Stimulated activated CD4-positive, alpha-beta T cell treated with anti-CD3 and anti-CD28 coated beads, Interleukin-2, amount 100 ng/mL, for 4 hours (primary cell): ENCODE measurements around the gene TUBB3.
"Not testable (repeated sequence)": the region's sequence is repeated elsewhere in the genome, so short reads cannot be mapped to it uniquely, and the experiment has no call there.

Experiments
- DNase-seq: peaks from one replicate; pipeline ENCODE4 v3.0.0-alpha.2; 2020; ENCODE audit warnings: low read depth

The TUBB3 gene

DNA sequence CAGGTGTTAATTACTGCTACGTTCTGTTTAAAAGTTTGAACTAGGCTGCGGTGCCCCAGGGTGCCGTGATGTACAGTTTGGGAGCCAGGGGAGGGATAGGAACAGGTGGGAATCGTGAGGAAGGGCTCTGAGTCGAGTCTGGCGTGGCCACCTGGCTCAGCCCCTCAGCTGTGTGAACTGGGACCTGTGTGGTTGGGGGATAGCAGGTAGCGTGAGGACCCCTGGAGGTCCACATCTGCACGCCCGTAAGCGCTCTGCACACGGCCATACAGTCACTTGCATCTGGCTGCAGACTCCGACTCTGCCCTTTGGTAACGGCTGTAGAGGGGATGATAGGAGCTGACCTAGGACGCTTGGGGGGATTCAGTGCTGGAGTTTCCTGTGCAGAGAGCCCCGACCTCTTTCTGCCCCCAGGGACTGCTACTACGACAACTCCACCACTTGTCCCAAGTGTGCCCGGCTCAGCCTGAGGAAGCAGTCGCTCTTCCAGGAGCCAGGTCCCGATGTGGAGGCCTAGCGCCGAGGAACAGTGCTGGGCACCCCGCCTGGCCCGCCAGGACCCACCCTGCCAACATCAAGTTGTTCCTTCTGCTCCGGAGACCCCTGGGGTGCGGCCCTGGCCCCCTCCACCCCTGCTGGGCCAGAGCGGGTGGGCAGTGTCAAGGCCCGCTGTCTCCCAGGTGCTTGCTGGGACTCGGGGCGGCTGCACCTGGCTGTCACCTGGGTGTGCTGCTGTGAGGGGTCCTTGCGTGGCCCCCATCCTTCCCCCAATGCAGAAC lies 42.5 kb downstream of the TUBB3 start:
- DNase-seq = no peak

DNA sequence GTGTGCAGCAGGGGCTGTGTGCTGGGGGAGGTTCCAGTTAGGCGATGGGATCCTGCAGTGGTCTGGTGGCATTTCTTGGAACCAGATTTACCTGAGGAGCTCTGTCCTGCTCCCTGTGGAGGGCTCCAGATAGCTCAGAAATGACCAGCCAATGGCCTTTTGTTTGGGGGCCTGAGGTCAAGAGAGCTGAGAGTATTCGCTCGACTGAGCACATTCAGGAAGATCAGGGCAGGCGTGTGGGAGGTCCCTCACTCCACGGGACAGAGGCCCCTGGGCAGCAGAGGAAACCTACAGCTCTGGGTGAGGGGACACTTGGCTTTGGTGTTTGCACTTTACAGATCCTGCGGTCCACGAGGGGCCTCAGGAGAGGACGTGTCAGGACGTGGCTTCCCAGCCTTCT lies 43.6 kb downstream of the TUBB3 start:
- no peak for DNase-seq

DNA sequence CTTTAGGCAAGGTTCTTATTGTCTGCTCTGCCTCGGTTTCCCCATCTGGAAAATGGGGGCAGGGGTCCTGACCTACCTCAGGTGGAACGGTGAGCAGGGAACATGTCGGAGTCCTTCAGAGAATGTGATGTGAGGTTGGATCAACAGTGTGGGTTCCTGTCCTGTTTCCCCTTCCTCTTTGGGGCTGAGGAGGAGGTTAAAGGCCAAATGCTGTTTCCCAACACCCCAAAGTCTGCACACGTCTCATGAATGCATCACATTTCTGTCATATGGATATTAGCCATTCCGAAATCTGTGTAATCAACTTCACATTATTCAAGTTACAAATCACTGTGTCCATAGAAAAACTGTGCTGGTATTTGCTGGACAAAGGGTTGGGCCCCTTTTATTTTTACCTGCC lies 44.3 kb downstream of the TUBB3 start:
- not testable (repeated sequence) for DNase-seq

DNA sequence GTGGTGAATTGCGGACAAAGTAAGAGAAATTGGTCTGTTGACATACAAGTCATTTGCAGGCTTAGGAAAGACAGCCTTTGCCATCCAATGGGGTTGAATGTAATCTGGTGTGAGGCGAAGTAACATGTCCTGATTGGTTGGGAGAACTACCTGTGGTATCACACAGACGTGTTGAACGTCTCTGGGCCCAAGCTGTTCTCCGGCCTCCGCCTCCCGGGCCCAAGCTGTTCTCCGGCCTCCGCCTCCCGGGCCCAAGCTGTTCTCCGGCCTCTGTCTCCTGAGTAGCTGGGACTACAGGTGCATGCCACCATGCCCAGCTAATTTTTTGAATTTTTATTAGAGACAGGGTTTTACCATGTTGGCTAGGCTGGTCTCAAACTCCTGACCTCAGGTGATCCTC lies 44.9 kb downstream of the TUBB3 start:
- DNase-seq = not testable (repeated sequence)

DNA sequence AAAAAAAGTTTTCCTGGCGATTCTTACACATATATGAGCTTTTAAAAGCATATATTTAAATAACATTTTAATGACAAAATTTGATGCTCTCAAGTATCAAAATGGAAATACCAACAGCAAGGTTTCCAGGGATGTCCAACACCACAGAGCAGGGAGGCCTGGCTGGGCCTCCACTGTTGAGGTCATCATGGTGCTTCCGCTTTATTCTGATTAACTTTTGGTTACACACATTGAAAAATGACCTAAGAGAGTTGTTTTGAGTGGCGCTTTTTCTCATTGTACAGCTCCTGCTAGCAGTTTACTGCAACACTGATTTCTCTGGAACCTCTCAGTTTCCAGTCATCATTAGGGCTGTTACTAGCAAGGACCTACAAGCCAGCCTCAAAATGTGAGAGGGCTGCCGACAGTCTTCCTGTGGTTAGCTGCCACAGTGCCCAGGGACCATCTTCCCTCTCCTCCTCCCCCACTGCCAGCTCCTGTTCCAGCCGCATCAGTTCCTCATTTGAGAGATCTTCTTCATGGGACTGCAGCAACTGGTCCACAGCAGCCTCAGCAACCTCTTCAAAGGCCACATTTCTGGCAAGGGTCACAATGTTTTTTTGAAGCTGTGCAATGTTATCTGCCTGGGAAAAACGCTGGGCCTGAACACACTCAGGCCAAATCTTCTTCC lies 46.7 kb downstream of the TUBB3 start:
- DNase-seq = no peak

DNA sequence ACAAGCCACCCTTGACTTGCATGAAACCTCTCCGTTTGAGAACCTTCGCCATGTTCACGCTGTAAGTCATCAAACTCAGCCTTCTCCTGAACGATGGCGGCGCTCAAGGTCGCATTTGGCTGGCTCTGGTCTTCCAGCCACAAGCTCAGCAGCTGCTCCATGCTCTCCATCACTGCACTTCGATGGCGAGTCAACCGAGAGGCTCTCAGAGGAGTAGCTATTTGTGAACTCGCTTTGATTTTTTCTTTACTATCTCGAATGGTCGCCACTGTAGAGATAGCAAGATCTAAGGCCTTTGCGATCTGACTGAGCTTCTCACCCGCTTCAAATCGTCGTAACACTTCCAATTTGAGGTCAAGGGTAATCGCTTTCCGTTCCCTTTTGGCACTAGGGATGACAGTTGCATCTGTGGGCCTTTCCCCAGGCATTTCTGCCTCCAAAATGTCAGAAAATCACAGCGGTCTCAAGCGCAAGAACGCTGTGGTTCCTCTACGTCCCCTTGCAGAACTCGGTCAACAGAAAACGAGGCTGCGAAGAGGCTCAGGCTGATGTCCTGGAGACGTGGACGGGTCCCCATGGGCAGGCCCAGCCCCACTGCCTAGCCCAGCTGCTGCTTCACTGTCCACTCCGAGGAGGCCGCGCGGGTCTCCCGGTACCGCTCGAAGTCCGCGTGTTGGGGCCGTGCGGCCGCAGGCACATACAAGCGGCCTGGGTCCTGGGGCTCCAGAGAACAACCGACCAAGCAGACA lies 48.5 kb downstream of the TUBB3 start:
- no peak for DNase-seq

DNA sequence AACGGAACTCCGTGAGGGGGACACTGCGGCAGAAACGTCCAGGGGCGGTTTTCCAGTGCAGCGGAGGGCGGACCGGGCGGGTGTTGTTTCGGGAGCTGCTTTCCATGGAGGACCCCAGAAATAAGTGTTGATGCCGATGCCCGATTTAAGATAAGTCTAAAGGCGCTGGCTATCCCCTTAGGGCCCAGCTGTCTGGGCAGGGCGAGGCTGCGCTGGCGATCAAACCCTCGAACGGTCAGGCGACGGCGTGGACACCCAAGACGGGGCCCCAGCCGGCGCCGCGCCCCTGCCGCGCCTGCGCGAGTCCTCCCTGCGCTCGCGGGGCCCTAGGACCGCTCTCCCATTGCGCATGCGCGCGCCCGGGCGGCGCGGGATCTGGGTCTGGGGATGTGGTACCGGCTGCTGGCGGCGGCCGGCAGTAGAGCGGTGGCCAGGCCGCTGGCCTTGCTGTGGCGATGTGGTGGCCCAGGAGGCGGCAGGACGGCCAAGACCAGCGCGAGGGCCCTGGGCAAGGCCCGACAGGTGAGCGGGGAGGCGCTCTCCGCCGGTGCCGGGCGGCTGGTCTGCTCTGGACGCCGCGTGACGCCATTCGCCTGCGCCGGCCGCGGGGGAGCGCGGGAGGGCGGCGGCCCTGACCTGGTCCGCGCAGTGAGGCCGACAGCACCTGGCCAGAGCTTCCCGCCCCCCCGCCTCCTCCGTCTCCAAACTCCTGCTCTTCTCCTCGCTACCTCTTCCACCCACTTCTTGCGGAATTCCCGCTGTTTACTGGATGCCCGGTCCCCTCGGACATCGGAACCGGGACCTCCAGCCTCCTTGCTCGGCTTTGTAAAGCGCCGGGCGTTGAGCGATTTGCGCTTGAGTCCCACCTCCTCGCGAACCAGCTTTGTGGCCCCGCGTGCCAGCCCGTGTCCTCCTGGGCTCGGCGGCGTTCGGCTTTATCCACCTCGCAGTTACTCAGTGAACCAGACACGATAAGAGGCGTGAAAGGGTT lies 49.4 kb downstream of the TUBB3 start:
- DNase-seq = peak; percentile 88

DNA sequence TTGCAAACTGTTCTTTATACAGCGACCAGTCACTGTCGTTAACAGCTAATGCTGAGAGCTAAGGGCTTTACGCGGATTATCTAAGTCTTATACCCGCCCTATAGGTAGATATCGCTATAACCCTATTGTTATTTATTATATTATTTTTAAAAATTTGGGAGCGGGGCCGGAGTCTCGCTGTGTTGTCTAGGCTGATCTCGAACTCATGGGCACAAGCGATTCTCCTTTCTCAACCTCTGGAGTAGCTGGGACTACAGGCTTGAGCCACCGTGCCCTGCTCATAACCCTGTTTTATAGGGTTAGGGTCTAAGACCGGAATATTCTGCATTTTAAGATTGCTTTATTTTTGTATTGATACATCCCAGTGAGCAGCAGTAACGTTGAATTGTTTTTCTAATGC lies 50.1 kb downstream of the TUBB3 start:
- DNase-seq = no peak

DNA sequence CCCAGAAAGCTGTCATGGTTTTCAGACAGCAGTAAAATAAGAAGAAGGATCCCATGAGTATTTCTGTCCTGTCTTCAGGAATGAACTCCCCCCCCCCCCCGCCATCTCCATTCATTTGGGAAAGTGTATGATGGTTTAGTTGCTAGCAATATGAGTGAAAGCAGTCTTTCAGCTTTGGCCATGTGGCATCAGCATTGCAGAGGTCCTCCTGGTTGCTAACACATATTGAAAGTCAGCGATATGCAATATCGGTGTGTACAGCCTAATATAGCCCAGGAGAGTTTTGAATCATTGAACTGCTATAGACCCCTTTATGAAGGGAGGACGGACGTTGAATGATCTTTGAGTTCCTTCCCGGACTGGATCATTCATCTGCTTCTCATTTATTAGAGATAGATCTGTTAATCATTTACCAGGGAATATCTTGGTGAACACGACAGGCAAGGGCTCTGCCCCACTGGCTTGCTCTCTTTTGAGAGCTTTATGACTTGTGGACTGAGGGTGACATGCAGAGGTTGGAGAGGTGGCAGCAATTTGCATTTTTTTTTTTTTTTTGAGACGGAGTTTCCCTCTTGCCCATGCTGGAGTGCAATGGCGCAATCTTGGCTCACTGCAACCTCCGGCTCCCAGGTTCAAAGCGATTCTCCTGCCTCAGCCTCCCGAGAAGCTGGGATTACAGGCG lies 50.7 kb downstream of the TUBB3 start:
- DNase-seq = no peak

DNA sequence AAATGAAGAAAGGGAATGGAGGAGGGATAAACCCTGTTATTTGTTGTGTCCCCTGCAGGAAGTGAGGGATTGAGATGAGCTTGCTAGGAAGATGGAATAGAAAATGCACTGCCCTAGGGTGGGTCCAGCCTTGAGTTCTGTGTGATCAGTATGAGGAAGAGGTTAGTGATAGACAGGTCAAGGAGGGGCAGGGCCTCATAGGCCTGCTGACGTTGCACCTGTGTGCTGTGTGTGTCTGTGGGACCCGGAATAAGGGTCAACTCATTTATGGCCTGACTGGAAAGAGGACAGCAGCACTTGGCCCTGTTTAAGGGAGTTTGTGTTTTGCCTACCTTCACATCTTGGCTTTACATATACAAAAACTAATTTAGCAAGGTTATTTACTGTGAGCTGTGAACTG lies 51.7 kb downstream of the TUBB3 start:
- DNase-seq = no peak

DNA sequence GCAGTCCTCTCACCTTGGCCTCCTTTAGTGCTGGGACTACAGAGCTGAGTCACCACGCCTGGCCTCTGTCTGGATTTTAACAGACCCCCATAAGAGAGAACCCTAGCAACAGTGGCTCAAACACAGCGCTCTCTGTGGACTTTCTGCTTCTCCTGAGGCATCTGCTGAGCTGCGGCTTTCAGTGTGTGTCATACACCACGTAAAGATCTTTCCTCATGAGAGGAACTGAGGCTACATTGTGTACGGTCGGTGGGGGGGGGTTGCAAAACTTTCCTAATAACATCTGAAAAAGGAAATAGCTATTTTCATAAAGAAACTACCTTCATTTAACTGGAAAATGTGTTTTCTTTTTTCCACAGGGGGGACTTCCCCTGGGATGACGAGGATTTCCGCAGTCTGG lies 58.3 kb downstream of the TUBB3 start:
- no peak for DNase-seq

DNA sequence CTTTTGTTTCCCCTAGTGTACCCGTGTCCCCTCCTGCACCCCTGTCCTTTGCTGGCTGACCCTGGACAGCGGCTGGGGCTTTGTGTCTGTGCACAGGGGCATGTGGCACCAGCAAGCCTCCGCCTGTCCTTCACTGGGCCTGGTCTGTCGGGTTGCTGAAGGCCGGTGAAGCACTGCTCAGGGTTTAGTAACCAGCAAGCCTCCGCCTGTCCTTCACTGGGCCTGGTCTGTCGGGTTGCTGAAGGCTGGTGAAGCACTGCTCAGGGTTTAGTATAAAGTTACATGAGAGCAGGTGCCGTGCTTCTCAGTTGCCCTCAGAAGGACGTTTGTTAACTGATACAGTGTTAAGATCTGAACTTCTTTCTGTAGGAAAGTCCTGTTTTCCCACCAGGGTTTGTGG lies 59.2 kb downstream of the TUBB3 start:
- DNase-seq = no peak

DNA sequence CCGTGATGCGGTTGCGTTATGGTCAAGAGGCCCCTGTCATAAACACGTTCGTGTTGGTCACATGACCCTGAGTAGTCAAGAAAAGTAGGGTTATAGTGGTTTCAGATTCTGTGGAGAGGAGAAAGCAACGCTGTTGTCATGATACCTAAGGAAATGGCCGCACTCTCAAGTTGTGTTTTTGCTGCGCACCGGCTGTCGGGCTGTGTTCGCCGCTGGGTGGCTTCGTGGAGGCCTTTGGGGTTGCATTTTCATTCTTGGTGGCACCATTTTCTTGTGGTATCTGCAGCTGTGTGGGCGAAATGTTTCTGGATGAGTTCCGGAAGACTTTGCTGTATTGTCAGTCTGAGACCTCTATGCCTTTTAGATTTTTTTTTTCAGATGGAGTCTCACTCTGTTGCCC lies 60.4 kb downstream of the TUBB3 start:
- no peak for DNase-seq

DNA sequence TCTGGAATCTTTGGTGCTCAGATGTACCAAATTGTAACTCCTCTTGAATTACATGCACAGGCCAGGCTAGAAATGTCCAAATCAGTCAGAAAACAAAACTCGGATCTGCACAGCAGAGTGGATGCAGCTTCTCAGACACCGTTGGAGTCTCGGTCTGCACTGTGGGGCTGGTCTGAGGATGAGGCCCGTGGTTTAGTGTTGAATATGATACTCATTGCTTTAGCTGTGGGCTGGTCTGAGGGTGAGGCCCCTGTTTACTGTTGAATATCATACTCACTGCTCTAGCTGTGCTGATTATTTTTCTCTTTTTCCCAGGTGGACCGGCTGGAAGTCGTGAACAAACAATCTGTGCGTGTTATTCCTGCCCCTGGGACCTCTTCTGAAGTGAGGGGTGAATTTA lies 61.1 kb downstream of the TUBB3 start:
- no peak for DNase-seq

DNA sequence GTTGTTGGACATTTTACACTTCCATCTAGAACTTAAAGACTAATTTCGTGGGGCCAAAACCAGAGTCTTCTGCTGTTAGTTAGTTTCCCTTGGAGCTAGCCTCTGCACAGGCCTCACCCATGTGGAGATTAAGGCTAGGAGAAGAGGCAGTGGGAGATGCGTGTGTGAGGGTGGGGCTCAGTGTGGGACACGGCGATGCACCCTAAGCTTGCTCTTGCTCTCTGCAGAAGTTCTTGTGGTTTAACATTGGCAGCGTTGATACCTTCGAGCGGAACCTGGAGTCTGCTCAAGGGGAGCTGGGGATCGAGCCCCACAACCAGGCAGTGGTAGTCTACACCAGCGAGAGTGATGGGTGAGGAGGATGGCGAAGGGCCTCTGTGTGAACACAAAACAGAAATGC lies 62.1 kb downstream of the TUBB3 start:
- no peak for DNase-seq
